HT-29 (cell line): ENCODE results near the gene COG7. TPM values are rescaled to one million over a fixed set of nuclear protein-coding genes. Genes with fewer than 3 reads are reported as not detected.
A peak's percentile ranks its signal among the peaks of the same experiment; 100 is the strongest.
"Not testable (repeated sequence)": the region's sequence is repeated elsewhere in the genome, so short reads cannot be mapped to it uniquely, and the experiment has no call there.

Experiments
- DNase-seq: peaks from one replicate; pipeline ENCODE4 v3.0.0-alpha.2; 2015; ENCODE audit warnings: low spot score
- total RNA-seq: library from RNA; depleted of rRNA; stranded (reverse); fragments of >200 nt; shearing (Covaris generic); gene quantifications from 2 replicates; pipeline ENCODE4 v1.2.3, GENCODE V29; 2014

The COG7 gene
- total RNA-seq, 1 experiment from 2014 or later: 17.5 TPM

- DNase-seq: no peak
Measured at GRCh38 chr16:23476289-23476688, 23.3 kb upstream of the COG7 start.

DNA sequence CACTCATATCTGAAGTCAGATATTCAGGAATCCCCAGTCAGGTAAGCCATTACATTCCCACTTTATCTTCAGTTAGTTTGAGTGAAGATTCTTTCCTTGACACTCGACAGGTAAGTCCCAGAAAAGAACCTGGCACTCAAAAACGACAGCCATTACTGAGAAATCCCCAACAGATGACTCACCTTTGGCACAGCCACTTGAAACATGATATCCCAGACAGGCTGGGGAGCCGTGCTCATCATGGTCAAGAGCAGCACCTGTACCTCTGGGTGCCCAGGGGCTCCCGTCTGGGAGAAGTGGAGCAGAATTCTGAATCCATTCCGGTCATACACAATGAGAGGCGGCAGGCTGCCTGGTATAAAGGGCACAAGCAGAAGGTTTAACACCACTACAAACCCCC, 16.8 kb upstream of the COG7 start:
- no peak for DNase-seq

- DNase-seq: no peak
Measured at GRCh38 chr16:23466162-23466885, 13.3 kb upstream of the COG7 start.

- DNase-seq: no peak
Measured at GRCh38 chr16:23465179-23465578, 12.2 kb upstream of the COG7 start.

DNA sequence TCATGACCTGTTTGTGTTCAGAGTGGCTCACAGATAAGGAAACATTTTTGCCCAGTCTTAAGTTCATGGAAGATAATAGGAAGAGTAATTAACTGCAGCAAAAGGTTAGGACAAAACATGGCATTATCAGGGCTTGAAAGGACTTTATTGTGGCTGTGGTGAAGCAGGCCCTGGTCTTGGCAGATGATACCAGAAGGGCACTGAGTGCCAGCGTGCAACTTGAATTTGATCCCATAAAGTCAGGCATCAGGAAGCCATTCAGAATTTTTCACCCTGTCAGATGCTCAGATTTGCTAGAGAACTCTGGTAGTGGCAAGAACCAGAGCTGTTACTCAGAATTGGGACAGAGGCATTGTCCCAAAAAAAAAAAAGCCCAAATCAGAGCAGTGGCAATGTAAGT, 11.2 kb upstream of the COG7 start:
- no peak for DNase-seq

DNA sequence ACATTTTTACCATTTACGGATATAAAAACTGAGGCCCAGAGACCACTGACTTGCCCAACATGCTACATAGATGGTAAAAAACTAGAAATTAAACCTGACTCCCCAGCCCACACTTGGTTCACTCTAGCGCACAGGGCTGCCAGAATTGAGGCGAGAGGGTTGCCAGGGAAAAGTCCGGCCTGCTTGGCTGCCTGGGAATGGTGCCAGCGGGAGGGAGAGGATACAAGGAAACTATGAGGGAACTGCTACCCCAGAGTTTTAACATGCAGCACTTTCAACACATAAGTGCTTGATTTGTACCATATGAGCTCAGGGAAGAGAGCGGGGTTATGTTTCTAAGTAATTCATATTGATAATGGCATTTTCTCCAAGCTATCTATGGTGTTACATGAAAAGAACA, 10.0 kb upstream of the COG7 start:
- not testable (repeated sequence) for DNase-seq

GRCh38 chr16:23453338-23454052, 506 bp upstream of the COG7 start:
- DNase-seq: no peak

- DNase-seq: no peak
Measured at GRCh38 chr16:23452221-23452571, 793 bp downstream of the COG7 start.

DNA sequence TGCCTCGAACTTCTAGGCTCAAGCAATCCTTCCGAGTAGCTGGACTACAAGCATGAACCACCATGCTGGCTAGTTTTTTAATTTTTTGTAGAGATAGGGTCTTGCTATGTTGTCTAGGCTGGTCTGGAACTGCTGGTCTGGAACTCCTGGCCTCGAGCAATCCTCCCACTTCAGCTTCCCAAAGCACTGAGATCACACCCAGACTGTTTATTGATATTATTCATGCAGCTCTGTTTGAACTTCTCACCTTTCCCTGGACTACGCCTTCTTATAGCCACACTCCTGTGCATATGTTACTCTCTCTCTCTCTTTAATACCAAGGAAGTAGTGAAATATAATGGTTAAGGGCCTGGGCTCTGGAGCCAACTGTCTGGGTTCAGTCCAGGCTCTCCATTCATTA, 4.6 kb downstream of the COG7 start:
- DNase-seq: peak; percentile 59

GRCh38 chr16:23437542-23437941, 15.4 kb downstream of the COG7 start:
- not testable (repeated sequence) for DNase-seq

DNA sequence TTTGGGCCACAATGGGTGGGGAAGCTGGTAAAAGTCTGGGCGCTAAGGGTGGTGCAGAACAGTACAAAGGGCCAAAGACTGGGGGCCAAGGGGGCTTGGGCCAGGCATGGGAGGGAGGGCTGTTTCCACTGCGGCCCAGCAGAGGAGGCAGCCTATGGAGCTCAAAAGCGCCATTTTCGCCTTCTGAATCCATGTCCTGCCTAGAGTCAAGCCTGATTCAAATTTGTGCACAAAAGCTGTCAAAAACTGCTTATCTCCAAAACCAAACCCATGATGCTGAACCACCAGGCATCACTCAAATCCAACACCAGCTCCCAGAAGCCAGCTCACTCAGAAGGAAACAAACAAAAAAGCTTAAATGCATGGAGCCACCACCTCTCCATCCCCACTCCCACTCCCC, 16.0 kb downstream of the COG7 start:
- DNase-seq: no peak

GRCh38 chr16:23435500-23435899, 17.5 kb downstream of the COG7 start:
- DNase-seq: peak; percentile 77

- DNase-seq: peak; percentile 87
Measured at GRCh38 chr16:23434380-23434779, 18.6 kb downstream of the COG7 start.

DNA sequence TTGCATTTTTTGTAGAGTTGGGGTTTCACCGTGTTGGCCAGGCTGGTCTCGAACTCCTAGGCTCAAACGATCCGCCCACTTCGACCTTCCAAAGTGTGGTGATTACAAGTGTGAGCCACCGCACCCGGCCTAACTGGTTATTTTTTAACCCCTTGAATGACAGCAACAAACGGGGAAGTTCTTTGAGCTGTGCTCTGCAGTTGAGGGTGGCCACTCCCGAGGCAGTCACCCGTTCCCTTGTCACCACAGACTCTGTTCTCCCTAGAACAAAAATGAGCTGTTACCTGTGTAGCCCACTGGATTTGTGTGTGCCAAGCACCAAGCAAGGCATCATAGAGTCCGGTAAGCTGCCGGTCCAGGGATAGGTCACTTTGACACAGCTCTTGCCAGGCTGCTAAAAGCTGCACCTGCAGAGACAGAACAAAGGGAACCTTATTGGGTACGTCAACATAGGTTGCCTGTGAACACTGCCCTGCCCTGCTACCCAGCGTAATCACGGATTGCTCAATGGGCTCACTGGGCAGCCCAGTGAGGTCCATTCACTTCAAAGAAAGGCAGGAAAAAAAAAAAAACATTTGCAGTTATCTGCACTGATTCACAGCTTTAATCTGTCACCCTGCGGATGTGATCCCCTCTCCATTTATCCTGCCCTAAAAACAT, 19.6 kb downstream of the COG7 start:
- DNase-seq: no peak

DNA sequence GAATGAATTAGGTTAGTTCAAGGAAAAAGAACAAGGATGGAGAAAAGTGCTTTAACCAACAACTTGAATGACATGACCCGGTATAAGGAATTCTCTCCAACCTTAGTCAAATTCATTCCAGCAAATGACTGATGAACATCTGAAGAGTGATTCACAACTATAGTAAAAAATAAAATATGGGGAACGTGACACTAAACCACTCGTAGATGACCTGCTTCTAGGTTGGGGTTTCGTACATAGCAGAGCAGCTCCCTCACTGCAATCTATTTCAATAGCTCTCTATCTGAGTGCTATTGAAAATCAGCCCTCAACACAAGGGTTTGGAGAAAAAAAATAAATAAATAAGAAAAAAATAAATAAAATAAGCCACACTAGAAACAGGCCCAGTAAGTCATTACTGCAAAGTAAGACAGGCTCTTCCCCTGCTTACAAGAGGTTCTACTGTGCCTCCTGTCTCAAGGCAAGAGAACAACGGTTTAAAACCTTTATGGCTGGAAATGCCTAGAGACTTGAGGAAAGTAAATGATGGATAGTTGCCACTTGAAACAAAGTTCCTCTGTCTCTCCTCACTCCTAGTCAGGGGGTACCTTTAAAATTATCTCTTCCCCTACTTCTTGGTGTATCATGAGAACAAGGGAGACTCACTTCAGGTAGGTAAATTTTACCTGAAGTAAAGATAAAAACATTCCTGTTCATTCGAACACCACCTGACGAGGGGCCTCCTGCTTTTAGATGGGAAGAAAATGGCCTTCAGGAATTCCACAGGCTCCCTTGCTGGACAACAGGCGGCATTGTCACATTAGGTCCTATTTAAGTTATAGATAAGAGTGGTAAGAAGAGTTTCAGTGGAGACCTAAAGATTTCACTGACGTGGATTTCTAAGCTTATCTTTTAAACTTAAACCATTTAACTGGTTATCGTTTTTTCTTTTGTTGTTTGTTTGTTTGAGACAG, 20.5 kb downstream of the COG7 start:
- DNase-seq: no peak

GRCh38 chr16:23428351-23428750, 24.6 kb downstream of the COG7 start:
- no peak for DNase-seq

DNA sequence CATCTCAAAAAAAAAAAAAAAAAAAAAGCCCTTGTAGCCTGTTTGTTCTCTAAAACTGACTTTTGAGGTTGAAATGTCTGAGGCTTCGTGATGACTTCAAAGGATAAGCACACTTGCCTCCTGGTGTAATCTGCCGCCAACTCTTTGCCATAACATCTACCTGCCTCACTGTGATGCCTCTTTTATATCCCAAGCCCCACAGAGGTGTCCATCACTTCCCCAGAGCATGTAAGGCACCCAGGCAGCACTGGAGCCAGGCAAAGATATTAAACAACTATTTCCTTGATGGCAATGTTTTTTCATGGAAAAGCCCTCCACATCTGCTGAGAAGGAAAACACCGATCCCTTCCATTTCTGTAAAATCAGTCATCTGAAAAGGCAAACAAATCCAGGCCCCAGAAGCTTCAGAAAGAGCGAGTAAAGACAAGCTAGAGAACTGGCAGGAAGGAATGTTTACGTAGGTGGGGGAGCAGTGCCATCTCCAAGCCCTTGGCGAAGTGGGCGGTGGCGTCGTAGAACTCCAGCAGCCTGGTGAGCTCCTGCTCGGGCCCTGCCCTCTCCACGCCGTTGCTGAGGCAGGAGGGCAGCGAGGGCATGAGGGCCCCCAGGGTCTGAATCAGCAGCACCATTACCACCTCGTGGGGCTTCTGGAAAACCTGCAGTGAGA, 28.6 kb downstream of the COG7 start:
- peak; percentile 53 for DNase-seq

GRCh38 chr16:23423496-23424049, 29.4 kb downstream of the COG7 start:
- peak; percentile 92 for DNase-seq

- DNase-seq: no peak
Measured at GRCh38 chr16:23420011-23420410, 33.0 kb downstream of the COG7 start.

GRCh38 chr16:23416816-23417215, 36.2 kb downstream of the COG7 start:
- no peak for DNase-seq

GRCh38 chr16:23414731-23415130, 38.3 kb downstream of the COG7 start:
- no peak for DNase-seq
